ENCODE results near the gene FCRL4.

FCRL4 gene

DNA sequence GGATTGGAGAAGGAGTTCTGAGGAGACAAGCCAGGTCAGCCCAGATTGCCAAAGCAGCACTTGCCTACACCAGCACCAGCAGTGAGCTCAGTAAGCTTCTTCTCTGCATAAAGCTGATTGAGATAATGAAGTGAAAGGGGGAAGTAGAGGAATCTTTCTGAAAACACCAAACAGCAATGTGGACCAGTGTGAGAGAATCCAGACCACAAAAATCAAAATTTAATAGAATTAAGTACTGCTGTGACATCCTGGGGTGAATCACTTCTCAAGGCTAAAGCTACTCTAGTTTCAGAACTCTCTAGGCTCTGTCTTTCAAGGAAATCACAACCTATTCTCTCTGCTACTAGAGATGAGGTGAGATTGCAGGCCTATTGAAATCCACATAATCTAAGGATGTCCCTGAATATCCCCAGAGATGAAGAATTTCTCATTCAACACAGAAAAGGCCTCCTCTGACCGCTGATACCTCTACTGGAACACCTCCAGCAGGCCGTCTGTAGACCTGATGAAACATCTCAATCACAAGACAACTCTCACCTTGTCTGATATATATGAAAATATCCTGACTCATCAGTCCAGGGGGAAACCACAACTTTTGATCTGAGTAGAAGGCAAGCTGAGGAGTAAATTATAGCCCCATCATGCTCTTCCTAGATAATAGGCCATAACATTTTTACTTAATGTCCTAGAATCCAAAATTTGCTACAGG, at the start of gene FCRL4:
Gene FCRL4, minus strand, starts transcription at position 127 of the 709 bp plus-strand sequence. CDS start 141 bp downstream, outside the sequence.
- H3K4me3 ChIP-seq (ENCODE audit: low read length in 2 of 2), result no peak within 1 kb of the TSS
- no peaks in the 10 kb centered on the region for H3K9me3 ChIP-seq (ENCODE audit: control insufficient read depth in 2 of 2, low read length in 2 of 2)
- no peaks in the 10 kb centered on the region for H3K36me3 ChIP-seq (ENCODE audit: control insufficient read depth in 2 of 2, insufficient read depth in 2 of 2, low read length in 2 of 2)
- H3K9ac ChIP-seq (ENCODE audit: low read depth in 1 of 2, low read length in 2 of 2), result no peak within 1 kb of the TSS
- no peak within 1 kb of the TSS for H3K27ac ChIP-seq (ENCODE audit: low read depth in 2 of 2, low read length in 2 of 2)
- H3K4me1 ChIP-seq (ENCODE audit: control insufficient read depth in 2 of 2, insufficient read depth in 2 of 2, low read length in 2 of 2), result peaks cover 0 to 3% of the 10 kb centered on the region in 2 donors
- peaks cover 0 to 2% of the 10 kb centered on the region in 2 donors for H3K27me3 ChIP-seq (ENCODE audit: control insufficient read depth in 2 of 2, insufficient read depth in 2 of 2, low read length in 2 of 2)

DNA sequence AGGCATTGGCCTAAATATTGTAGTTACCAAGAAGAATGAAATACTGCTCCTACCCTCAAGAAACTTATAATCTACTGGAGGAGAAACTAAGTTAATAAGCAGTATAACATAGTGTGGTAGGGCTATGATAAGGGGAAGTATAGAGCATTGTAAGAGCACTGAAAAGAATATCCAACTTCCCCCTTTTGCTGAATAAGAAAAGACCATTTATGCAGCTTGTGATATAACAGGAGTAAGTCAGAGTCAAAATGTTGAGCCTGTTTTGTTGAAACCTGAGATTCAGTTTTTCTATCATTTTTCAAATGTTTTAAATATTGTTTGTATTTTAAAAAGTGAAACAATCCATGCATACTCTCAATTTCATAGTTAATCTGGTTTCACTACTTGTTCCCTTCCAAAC, 48.3 kb upstream of the FCRL4 start:
- Histone ChIP-seq H3K9ac (ENCODE audit: low read depth in 1 of 2, low read length in 2 of 2) (no peak overlapping the region), H3K4me3 (ENCODE audit: low read length in 2 of 2) (no peak overlapping the region), H3K36me3 (ENCODE audit: control insufficient read depth in 2 of 2, insufficient read depth in 2 of 2, low read length in 2 of 2) (no peaks in the 10 kb centered on the region), H3K4me1 (ENCODE audit: control insufficient read depth in 2 of 2, insufficient read depth in 2 of 2, low read length in 2 of 2) (no peaks in the 10 kb centered on the region), H3K27ac (ENCODE audit: low read depth in 2 of 2, low read length in 2 of 2) (no peak overlapping the region), H3K27me3 (ENCODE audit: control insufficient read depth in 2 of 2, insufficient read depth in 2 of 2, low read length in 2 of 2) (peaks cover 0 to under 1% of the 10 kb centered on the region in 2 donors), H3K9me3 (ENCODE audit: control insufficient read depth in 2 of 2, low read length in 2 of 2) (no peaks in the 10 kb centered on the region)

DNA sequence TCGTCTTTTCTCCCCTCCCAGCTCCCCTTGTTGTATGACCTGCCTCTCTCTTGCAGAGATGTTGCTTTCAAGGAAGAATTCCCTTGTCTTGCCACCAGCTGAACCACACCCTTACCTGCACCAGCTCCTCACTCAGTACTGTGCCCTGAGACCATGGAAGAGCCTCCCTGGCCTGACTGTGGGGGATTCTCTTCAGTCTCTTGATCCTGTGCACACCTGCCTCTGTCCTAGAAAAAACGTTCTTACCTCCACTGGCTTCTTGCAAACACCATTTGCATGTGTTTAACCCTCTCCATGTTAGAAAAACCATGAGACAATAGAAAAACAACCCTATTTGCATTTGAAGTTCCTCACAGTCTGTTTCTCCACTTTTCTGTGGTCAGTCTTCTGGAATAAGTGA, 43.3 kb upstream of the FCRL4 start:
- Histone ChIP-seq H3K4me3 (ENCODE audit: low read length in 2 of 2) (no peak overlapping the region), H3K4me1 (ENCODE audit: control insufficient read depth in 2 of 2, insufficient read depth in 2 of 2, low read length in 2 of 2) (no peaks in the 10 kb centered on the region), H3K36me3 (ENCODE audit: control insufficient read depth in 2 of 2, insufficient read depth in 2 of 2, low read length in 2 of 2) (no peaks in the 10 kb centered on the region), H3K27ac (ENCODE audit: low read depth in 2 of 2, low read length in 2 of 2) (no peak overlapping the region), H3K9ac (ENCODE audit: low read depth in 1 of 2, low read length in 2 of 2) (no peak overlapping the region), H3K9me3 (ENCODE audit: control insufficient read depth in 2 of 2, low read length in 2 of 2) (no peaks in the 10 kb centered on the region), H3K27me3 (ENCODE audit: control insufficient read depth in 2 of 2, insufficient read depth in 2 of 2, low read length in 2 of 2) (peaks cover 0 to 6% of the 10 kb centered on the region in 2 donors)

DNA sequence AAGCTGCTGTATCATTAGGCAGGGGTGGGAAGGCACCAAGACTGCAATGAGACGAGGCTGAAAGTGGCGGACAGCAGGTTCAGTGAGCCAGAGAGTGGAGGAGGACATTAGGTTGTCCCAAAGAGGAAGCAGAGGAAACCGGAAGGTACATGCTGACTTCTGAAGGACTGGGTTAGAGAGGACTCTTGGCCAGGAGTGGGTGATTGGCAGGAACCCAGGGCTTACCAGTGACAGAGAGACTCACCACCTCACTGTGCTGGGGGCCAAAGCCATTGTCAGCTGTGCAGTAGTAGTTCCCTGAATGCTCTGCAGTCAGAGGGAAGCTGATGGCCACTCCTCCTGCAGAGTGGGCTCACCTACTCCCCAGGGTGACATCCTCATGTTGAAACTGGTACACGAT, 41.9 kb upstream of the FCRL4 start:
- Histone ChIP-seq H3K27ac (ENCODE audit: low read depth in 2 of 2, low read length in 2 of 2) (no peak overlapping the region), H3K9ac (ENCODE audit: low read depth in 1 of 2, low read length in 2 of 2) (no peak overlapping the region), H3K9me3 (ENCODE audit: control insufficient read depth in 2 of 2, low read length in 2 of 2) (no peaks in the 10 kb centered on the region), H3K36me3 (ENCODE audit: control insufficient read depth in 2 of 2, insufficient read depth in 2 of 2, low read length in 2 of 2) (no peaks in the 10 kb centered on the region), H3K4me3 (ENCODE audit: low read length in 2 of 2) (no peak overlapping the region), H3K4me1 (ENCODE audit: control insufficient read depth in 2 of 2, insufficient read depth in 2 of 2, low read length in 2 of 2) (no peaks in the 10 kb centered on the region), H3K27me3 (ENCODE audit: control insufficient read depth in 2 of 2, insufficient read depth in 2 of 2, low read length in 2 of 2) (peaks cover 0 to 6% of the 10 kb centered on the region in 2 donors)

DNA sequence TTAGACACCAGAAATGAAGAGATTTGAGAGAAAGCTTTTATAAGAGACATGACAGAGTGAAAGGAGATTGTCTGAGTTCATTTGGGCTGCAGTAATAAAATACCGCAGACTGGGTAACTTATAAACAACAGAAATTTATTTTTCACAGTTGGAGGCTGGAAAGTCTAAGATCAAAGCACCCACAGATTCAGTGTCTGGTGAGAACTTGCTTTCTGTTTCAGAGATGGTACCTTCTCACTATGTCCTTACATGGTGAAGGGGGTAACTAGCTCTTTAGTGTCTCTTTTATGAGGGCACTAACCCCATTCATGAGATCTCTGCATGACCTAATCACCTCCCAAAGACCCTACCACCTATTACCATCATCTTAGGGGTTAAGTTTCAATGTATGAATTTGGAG, 30.9 kb upstream of the FCRL4 start:
- Histone ChIP-seq H3K27me3 (ENCODE audit: control insufficient read depth in 2 of 2, insufficient read depth in 2 of 2, low read length in 2 of 2) (peaks cover 0 to 2% of the 10 kb centered on the region in 2 donors), H3K4me3 (ENCODE audit: low read length in 2 of 2) (no peak overlapping the region), H3K27ac (ENCODE audit: low read depth in 2 of 2, low read length in 2 of 2) (no peak overlapping the region), H3K4me1 (ENCODE audit: control insufficient read depth in 2 of 2, insufficient read depth in 2 of 2, low read length in 2 of 2) (no peaks in the 10 kb centered on the region), H3K9me3 (ENCODE audit: control insufficient read depth in 2 of 2, low read length in 2 of 2) (no peaks in the 10 kb centered on the region), H3K9ac (ENCODE audit: low read depth in 1 of 2, low read length in 2 of 2) (no peak overlapping the region), H3K36me3 (ENCODE audit: control insufficient read depth in 2 of 2, insufficient read depth in 2 of 2, low read length in 2 of 2) (no peaks in the 10 kb centered on the region)

DNA sequence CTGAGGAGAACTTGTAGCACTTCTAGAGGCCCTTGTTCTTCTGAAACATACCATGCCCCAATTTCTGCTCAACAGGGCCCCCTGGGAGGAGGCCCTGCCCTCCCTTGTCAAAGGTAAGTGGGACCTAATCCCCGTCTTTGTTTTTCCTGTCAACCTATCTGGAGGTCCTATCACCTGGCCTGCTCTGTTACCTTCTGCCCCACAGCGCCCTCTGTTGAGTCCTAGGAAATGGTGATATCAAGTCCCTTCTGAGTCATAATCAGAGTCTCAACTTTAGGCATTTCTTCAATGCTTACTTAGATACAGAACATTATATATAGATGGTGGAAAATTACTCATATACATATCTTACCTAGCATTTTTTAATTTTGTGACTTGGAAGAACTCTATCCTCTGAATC, 28.2 kb upstream of the FCRL4 start:
- Histone ChIP-seq H3K9ac (ENCODE audit: low read depth in 1 of 2, low read length in 2 of 2) (no peak overlapping the region), H3K4me1 (ENCODE audit: control insufficient read depth in 2 of 2, insufficient read depth in 2 of 2, low read length in 2 of 2) (no peaks in the 10 kb centered on the region), H3K27me3 (ENCODE audit: control insufficient read depth in 2 of 2, insufficient read depth in 2 of 2, low read length in 2 of 2) (peaks cover 0 to 2% of the 10 kb centered on the region in 2 donors), H3K36me3 (ENCODE audit: control insufficient read depth in 2 of 2, insufficient read depth in 2 of 2, low read length in 2 of 2) (no peaks in the 10 kb centered on the region), H3K27ac (ENCODE audit: low read depth in 2 of 2, low read length in 2 of 2) (no peak overlapping the region), H3K4me3 (ENCODE audit: low read length in 2 of 2) (no peak overlapping the region), H3K9me3 (ENCODE audit: control insufficient read depth in 2 of 2, low read length in 2 of 2) (no peaks in the 10 kb centered on the region)

DNA sequence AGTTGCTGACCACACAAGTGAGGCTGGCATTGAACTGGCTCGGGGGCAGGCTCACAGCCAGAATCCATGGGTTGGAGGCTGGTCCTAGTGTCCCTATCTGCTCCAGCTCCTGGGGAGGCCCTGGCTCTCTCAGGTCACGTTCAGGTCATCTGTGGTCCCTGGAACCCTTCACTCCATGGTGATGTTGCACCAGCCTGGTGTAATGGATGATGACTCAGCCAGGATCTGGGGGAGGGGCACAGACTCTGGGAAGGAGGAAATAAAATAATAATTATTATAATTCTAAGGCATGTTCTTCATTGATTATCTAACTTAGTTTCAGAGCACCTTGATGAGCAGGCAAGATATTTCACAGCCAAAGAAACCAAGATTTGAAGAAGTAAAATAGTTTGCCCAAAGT, 26.6 kb upstream of the FCRL4 start:
- no peaks in the 10 kb centered on the region for H3K36me3 ChIP-seq (ENCODE audit: control insufficient read depth in 2 of 2, insufficient read depth in 2 of 2, low read length in 2 of 2)
- H3K4me3 ChIP-seq (ENCODE audit: low read length in 2 of 2), result no peak overlapping the region

DNA sequence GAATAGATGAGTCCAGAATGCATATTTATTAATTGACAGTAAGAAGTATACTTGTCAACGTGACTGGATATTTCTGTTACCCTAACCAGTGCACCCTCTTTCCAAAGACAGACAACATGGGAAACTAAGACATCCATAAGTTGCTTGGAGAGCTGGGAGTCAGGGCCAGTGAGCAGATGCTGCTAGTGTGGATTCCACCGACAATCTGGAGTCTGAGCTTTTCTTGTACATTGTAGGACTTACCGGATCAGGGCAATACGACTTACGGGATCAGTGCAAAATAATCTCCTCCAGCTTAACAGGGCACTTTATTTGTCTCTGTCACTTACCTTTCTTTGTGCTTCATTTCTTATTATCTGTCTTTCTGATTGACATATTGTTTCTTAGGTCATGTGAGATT, 24.6 kb upstream of the FCRL4 start:
- no peak overlapping the region for H3K4me3 ChIP-seq (ENCODE audit: low read length in 2 of 2)
- H3K27ac ChIP-seq (ENCODE audit: low read depth in 2 of 2, low read length in 2 of 2), result no peak overlapping the region
- peaks cover 0 to 2% of the 10 kb centered on the region in 2 donors for H3K27me3 ChIP-seq (ENCODE audit: control insufficient read depth in 2 of 2, insufficient read depth in 2 of 2, low read length in 2 of 2)
- H3K9me3 ChIP-seq (ENCODE audit: control insufficient read depth in 2 of 2, low read length in 2 of 2), result no peaks in the 10 kb centered on the region
- no peaks in the 10 kb centered on the region for H3K36me3 ChIP-seq (ENCODE audit: control insufficient read depth in 2 of 2, insufficient read depth in 2 of 2, low read length in 2 of 2)
- no peak overlapping the region for H3K9ac ChIP-seq (ENCODE audit: low read depth in 1 of 2, low read length in 2 of 2)
- H3K4me1 ChIP-seq (ENCODE audit: control insufficient read depth in 2 of 2, insufficient read depth in 2 of 2, low read length in 2 of 2), result no peaks in the 10 kb centered on the region

More for the DNA sequence above, 26.6 kb upstream of the FCRL4 start:
- Histone ChIP-seq H3K9ac (ENCODE audit: low read depth in 1 of 2, low read length in 2 of 2) (no peak overlapping the region), H3K27ac (ENCODE audit: low read depth in 2 of 2, low read length in 2 of 2) (no peak overlapping the region), H3K9me3 (ENCODE audit: control insufficient read depth in 2 of 2, low read length in 2 of 2) (no peaks in the 10 kb centered on the region), H3K4me1 (ENCODE audit: control insufficient read depth in 2 of 2, insufficient read depth in 2 of 2, low read length in 2 of 2) (no peaks in the 10 kb centered on the region), H3K27me3 (ENCODE audit: control insufficient read depth in 2 of 2, insufficient read depth in 2 of 2, low read length in 2 of 2) (peaks cover 0 to 2% of the 10 kb centered on the region in 2 donors)

DNA sequence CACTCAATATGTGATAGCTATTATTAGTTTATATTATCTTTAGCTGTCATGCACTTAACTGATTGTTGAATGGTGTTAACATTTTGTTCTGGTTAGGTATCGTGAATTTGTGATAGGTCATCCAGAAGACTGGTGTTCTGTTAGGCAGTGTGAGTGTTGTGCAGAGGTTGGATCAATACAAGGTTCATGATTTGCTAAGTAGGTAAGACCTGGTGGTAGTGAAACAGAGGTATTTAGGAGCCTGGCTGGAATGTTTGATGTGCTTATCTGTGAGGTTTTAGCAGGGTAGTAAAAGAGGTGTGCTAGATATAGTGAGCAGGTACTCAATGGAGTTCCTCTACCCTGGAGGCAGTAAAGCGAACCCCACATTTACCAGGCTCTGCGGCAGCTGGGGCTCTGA, 20.3 kb upstream of the FCRL4 start:
- H3K4me1 ChIP-seq (ENCODE audit: control insufficient read depth in 2 of 2, insufficient read depth in 2 of 2, low read length in 2 of 2), result no peaks in the 10 kb centered on the region
- H3K9me3 ChIP-seq (ENCODE audit: control insufficient read depth in 2 of 2, low read length in 2 of 2), result no peaks in the 10 kb centered on the region
- no peak overlapping the region for H3K4me3 ChIP-seq (ENCODE audit: low read length in 2 of 2)
- no peaks in the 10 kb centered on the region for H3K27me3 ChIP-seq (ENCODE audit: control insufficient read depth in 2 of 2, insufficient read depth in 2 of 2, low read length in 2 of 2)
- H3K27ac ChIP-seq (ENCODE audit: low read depth in 2 of 2, low read length in 2 of 2), result no peak overlapping the region
- no peaks in the 10 kb centered on the region for H3K36me3 ChIP-seq (ENCODE audit: control insufficient read depth in 2 of 2, insufficient read depth in 2 of 2, low read length in 2 of 2)
- no peak overlapping the region for H3K9ac ChIP-seq (ENCODE audit: low read depth in 1 of 2, low read length in 2 of 2)

DNA sequence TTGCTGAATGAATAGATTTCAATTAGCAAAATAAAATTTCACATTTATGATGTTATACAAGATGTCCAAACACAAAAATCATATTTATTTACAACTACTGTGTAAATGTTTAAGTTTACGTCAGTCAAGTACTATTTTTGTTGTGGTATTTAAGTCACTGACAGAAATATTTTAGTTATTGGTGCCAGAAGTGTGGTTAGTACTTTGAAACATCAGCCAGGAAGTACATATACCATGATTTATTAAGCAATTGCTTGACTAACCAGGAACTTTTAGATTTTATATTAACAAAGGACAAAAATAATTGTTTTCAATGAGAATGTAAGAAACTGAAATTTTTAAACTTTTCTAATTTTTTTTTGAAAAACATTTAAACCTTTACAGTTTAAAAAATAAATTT, 2.4 kb upstream of the FCRL4 start:
- H3K27me3 ChIP-seq (ENCODE audit: control insufficient read depth in 2 of 2, insufficient read depth in 2 of 2, low read length in 2 of 2), result peaks cover 0 to 2% of the 10 kb centered on the region in 2 donors

More for the DNA sequence above, 2.4 kb upstream of the FCRL4 start:
- peaks cover 0 to 3% of the 10 kb centered on the region in 2 donors for H3K4me1 ChIP-seq (ENCODE audit: control insufficient read depth in 2 of 2, insufficient read depth in 2 of 2, low read length in 2 of 2)
- H3K9ac ChIP-seq (ENCODE audit: low read depth in 1 of 2, low read length in 2 of 2), result no peak overlapping the region
- H3K27ac ChIP-seq (ENCODE audit: low read depth in 2 of 2, low read length in 2 of 2), result no peak overlapping the region
- H3K4me3 ChIP-seq (ENCODE audit: low read length in 2 of 2), result no peak overlapping the region
- no peaks in the 10 kb centered on the region for H3K9me3 ChIP-seq (ENCODE audit: control insufficient read depth in 2 of 2, low read length in 2 of 2)
- no peaks in the 10 kb centered on the region for H3K36me3 ChIP-seq (ENCODE audit: control insufficient read depth in 2 of 2, insufficient read depth in 2 of 2, low read length in 2 of 2)
